Stimulated activated naive B cell treated with anti-CD40 and anti-IgM and Interleukin-4, amounts not matched to agents 10 μg/mL and 1 μg/mL and 100 μg/mL, for 72 hours (primary cell): ENCODE measurements around the gene FOXQ1.
"Not testable (repeated sequence)": the region's sequence is repeated elsewhere in the genome, so short reads cannot be mapped to it uniquely, and the experiment has no call there.

Source experiments
- ATAC-seq, 2 donors: fragments of 150-1000 bp; cut with Tn5 transposase; replicated peaks; 2 replicates each; pipeline ENCODE4 v1.10.0; 2021; ENCODE audit warnings: moderate library complexity in 1 of 2
- DNase-seq: peaks from one replicate; pipeline ENCODE4 v3.0.0; 2021
- H3K27ac Mint-ChIP-seq: one replicate; pipeline ENCODE4 v1.8.0; 2022; ENCODE audit warnings: mild to moderate bottlenecking, mixed read lengths
- H3K27me3 Mint-ChIP-seq, 2 donors: one replicate each; pipeline ENCODE4 v1.8.0; 2022; ENCODE audit warnings: mixed read lengths in 2 of 2
- H3K36me3 Mint-ChIP-seq, 2 donors: one replicate each; pipeline ENCODE4 v1.8.0; 2022; ENCODE audit warnings: mixed read lengths in 2 of 2, mild to moderate bottlenecking in 1 of 2
- H3K4me1 Mint-ChIP-seq, 2 donors: one replicate each; pipeline ENCODE4 v1.8.0; 2022; ENCODE audit warnings: mixed read lengths in 2 of 2, mild to moderate bottlenecking in 1 of 2
- H3K4me3 Mint-ChIP-seq, 2 donors: one replicate each; pipeline ENCODE4 v1.8.0; 2022; ENCODE audit warnings: mild to moderate bottlenecking in 2 of 2, mixed read lengths in 2 of 2, moderate library complexity in 1 of 2
- H3K9me3 Mint-ChIP-seq, 2 donors: one replicate each; pipeline ENCODE4 v1.8.0; 2022; ENCODE audit warnings: mixed read lengths in 2 of 2, mild to moderate bottlenecking in 1 of 2

The FOXQ1 gene

DNA sequence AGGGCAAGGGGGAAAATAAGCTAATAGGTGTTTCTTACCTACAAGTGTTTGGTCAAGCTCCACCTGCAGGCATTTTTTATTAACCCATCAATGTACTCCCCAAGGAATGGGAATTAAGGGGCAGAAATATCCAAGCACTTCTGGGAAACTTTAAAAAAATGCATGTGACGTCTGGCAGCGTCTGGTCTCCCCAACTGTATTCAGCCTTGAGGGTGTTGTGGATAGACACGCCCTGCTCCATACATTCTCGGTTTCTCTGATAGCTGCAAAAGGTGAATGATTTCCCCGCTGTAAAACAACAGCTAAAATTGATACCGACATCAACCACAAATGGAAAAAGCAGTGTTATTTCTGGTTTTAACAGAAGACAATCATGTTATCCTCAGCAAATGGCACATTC is 2.5 kb upstream of the FOXQ1 start:
- H3K27me3 Mint-ChIP-seq = peaks cover 59 to 66% of the 10 kb centered on the region in 2 donors
- no peak overlapping the region for H3K4me3 Mint-ChIP-seq
- H3K36me3 Mint-ChIP-seq = peaks cover 4 to 9% of the 10 kb centered on the region in 2 donors
- ATAC-seq (no peak), DNase-seq (no peak)
- H3K9me3 Mint-ChIP-seq = peaks cover 7 to 13% of the 10 kb centered on the region in 2 donors
- no peak overlapping the region for H3K27ac Mint-ChIP-seq
- peaks cover 15 to 29% of the 10 kb centered on the region in 2 donors for H3K4me1 Mint-ChIP-seq

DNA sequence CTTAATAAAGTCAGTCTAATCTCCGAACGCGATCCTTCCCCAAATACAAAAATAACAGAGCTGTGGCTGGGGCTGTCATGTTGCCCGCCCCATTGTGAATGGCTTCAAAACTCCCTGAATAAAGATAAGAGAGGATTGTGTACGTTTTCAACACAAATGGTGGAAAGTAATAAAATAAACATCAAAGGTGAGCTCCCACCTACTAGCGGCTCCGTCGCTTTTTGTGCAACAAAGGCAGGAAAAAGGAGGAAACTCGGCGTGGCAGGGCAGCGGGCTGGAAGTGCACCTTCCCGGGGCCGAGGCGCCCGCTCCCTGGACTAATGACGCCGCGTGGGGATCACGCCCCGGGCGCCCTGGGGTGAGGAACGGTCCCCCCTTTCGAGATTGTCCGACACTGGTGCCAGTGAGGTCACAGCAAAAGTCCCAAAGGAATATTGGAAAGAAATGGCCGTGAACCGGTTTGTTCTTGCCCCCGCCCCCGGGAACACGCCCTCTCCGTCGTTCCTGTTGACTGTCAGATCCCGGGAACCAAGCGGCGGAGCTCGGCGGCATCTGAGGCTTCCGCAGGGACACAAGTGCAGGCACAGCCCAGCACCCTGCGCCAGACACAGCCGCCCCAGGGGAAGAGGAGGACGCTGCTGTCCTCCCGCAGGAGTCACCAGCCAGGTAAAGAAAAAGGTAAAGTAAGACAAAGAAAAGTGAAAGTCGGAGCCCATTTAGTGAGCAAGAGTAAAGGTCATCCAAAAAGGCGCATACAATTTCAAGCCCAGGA is 1.1 kb upstream of the FOXQ1 start:
- H3K4me1 Mint-ChIP-seq = peaks cover 19 to 37% of the 10 kb centered on the region in 2 donors
- H3K27me3 Mint-ChIP-seq = peaks cover 66 to 75% of the 10 kb centered on the region in 2 donors
- H3K27ac Mint-ChIP-seq = peak overlapping the region; percentile 84
- H3K4me3 Mint-ChIP-seq = peak overlapping the region; percentile 78 to 89
- H3K36me3 Mint-ChIP-seq = peaks cover 4 to 9% of the 10 kb centered on the region in 2 donors
- no peak for DNase-seq
- peaks cover 4 to 9% of the 10 kb centered on the region in 2 donors for H3K9me3 Mint-ChIP-seq
- ATAC-seq = no peak

DNA sequence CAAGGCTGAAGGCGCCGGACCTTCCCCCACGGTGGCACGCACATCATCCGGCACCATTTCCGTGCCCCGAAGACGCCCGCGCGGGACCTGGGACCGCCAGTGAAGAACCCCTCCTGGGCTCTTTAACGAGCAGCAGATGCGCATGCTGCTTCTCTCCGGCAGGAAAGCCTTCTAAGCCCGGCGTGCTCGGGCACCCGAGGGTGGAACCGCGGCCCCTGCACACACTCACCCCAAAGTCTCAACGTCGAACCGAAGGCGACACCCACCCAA is 240 bp downstream of the FOXQ1 start:
- DNase-seq (no peak), ATAC-seq (no peak)
- Mint-ChIP-seq H3K36me3 (peaks cover 4 to 9% of the 10 kb centered on the region in 2 donors), H3K4me1 (peaks cover 23 to 43% of the 10 kb centered on the region in 2 donors), H3K4me3 (peak overlapping the region; percentile 78 to 83), H3K27me3 (peaks cover 63 to 68% of the 10 kb centered on the region in 2 donors), H3K9me3 (peaks cover 0 to 4% of the 10 kb centered on the region in 2 donors), H3K27ac (peak overlapping the region; percentile 89)

DNA sequence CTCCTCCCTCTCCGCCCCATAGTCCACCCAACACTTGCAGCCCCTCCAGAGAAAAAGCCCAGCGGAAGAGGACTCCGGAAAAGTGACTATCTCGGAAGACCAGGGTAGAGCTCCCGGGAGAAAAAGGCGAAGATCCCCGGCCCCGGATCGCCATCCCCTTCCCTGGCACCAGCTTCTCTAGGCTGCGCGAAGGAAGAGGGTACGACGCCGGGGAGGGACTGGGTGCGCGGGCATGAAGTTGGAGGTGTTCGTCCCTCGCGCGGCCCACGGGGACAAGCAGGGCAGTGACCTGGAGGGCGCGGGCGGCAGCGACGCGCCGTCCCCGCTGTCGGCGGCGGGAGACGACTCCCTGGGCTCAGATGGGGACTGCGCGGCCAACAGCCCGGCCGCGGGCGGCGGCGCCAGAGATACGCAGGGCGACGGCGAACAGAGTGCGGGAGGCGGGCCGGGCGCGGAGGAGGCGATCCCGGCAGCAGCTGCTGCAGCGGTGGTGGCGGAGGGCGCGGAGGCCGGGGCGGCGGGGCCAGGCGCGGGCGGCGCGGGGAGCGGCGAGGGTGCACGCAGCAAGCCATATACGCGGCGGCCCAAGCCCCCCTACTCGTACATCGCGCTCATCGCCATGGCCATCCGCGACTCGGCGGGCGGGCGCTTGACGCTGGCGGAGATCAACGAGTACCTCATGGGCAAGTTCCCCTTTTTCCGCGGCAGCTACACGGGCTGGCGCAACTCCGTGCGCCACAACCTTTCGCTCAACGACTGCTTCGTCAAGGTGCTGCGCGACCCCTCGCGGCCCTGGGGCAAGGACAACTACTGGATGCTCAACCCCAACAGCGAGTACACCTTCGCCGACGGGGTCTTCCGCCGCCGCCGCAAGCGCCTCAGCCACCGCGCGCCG is 822 bp downstream of the FOXQ1 start:
- ATAC-seq (peak; percentile 41 to 72), DNase-seq (peak; percentile 39)
- H3K27me3 Mint-ChIP-seq = peaks cover 63 to 72% of the 10 kb centered on the region in 2 donors
- H3K4me3 Mint-ChIP-seq = peak overlapping the region; percentile 78 to 83
- H3K4me1 Mint-ChIP-seq = peaks cover 23 to 43% of the 10 kb centered on the region in 2 donors
- peak overlapping the region; percentile 89 for H3K27ac Mint-ChIP-seq
- H3K36me3 Mint-ChIP-seq = peaks cover 4 to 10% of the 10 kb centered on the region in 2 donors
- H3K9me3 Mint-ChIP-seq = peaks cover 0 to 4% of the 10 kb centered on the region in 2 donors

DNA sequence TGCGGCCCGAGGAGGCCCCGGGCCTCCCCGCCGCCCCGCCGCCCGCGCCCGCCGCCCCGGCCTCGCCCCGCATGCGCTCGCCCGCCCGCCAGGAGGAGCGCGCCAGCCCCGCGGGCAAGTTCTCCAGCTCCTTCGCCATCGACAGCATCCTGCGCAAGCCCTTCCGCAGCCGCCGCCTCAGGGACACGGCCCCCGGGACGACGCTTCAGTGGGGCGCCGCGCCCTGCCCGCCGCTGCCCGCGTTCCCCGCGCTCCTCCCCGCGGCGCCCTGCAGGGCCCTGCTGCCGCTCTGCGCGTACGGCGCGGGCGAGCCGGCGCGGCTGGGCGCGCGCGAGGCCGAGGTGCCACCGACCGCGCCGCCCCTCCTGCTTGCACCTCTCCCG is 1.5 kb downstream of the FOXQ1 start:
- Mint-ChIP-seq H3K27me3 (peaks cover 63 to 72% of the 10 kb centered on the region in 2 donors), H3K4me3 (peak overlapping the region in 1 of 2 donors; percentile 61), H3K9me3 (peaks cover 0 to 4% of the 10 kb centered on the region in 2 donors), H3K27ac (no peak overlapping the region), H3K4me1 (peaks cover 23 to 43% of the 10 kb centered on the region in 2 donors), H3K36me3 (peaks cover 4 to 14% of the 10 kb centered on the region in 2 donors)
- DNase-seq = no peak
- ATAC-seq = no peak

DNA sequence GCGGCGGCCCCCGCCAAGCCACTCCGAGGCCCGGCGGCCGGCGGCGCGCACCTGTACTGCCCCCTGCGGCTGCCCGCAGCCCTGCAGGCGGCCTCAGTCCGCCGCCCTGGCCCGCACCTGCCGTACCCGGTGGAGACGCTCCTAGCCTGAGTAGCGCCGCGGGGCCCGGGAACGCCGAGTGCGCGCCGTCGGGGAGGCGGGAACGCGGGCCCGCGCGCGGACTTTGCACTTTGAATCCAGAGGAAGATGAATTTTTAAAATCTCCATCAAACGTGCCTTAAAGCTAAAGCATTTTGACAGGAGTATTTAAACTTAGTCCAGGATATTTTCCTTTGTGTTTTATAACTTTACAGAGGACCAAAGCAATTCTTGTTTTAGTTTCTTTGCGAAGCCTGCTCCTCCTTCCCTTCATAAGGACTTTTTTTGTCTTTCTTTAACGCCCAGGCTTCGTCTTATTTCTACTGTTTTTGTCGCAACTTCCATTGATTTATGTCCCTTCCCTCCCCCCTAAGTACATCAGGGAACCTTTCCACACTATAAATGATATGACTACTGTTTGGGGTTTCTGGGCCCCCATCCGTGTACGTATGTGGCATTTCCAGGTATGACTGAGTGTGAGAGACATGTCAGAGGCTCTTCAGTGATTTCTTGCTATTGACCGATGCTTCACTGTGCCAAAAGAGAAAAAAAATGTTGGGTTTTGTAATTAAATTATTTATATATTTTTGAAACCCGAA is 2.0 kb downstream of the FOXQ1 start:
- H3K27ac Mint-ChIP-seq = peak overlapping the region; percentile 87
- H3K27me3 Mint-ChIP-seq = peaks cover 60 to 68% of the 10 kb centered on the region in 2 donors
- ATAC-seq (peak; percentile 34 to 56), DNase-seq (no peak)
- peaks cover 23 to 43% of the 10 kb centered on the region in 2 donors for H3K4me1 Mint-ChIP-seq
- H3K4me3 Mint-ChIP-seq = peak overlapping the region; percentile 61 to 72
- peaks cover 0 to 4% of the 10 kb centered on the region in 2 donors for H3K9me3 Mint-ChIP-seq
- H3K36me3 Mint-ChIP-seq = peaks cover 4 to 14% of the 10 kb centered on the region in 2 donors

DNA sequence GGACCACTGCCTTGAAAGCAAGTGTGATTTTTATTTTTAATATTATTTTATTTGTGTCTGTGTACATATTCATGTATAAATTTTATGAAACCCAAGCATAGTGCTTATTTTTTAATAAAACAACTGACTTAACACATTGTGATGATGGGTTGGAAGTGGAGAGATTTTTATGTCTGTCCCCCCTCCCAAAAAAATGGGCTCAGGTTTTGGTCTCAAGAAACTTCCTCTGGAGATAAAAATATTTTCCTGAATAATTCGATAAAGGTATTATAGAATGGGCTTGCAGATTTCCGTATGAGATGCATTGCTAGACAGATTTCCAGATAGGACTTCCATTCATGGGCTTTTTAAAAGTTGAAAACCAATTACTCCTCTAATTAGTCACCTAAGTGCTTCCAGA is 2.7 kb downstream of the FOXQ1 start:
- peaks cover 23 to 43% of the 10 kb centered on the region in 2 donors for H3K4me1 Mint-ChIP-seq
- no peak for ATAC-seq
- H3K27me3 Mint-ChIP-seq = peaks cover 55 to 61% of the 10 kb centered on the region in 2 donors
- peaks cover 0 to 4% of the 10 kb centered on the region in 2 donors for H3K9me3 Mint-ChIP-seq
- DNase-seq = no peak
- no peak overlapping the region for H3K27ac Mint-ChIP-seq
- H3K4me3 Mint-ChIP-seq = no peak overlapping the region
- H3K36me3 Mint-ChIP-seq = peaks cover 4 to 14% of the 10 kb centered on the region in 2 donors

DNA sequence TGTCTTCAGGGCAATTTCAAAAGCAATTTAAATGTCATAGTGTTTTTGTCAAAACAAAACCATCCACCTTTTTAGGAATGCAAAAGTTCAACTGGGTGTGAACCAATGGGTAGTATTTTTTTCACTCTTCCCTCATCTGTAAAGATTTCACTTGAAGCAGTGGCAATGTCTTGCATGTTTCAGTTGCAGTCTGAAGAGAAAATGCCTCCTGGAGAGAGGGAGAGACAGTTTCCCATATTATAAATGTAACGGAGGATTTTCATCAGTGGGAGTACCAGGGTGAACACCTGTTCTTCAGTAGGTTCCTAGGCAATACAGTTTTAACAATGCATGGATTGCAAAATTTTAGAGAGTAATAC is 3.3 kb downstream of the FOXQ1 start:
- Mint-ChIP-seq H3K27me3 (peaks cover 49 to 55% of the 10 kb centered on the region in 2 donors), H3K4me3 (no peak overlapping the region), H3K36me3 (peaks cover 4 to 14% of the 10 kb centered on the region in 2 donors), H3K9me3 (peaks cover 0 to 4% of the 10 kb centered on the region in 2 donors), H3K4me1 (peaks cover 23 to 43% of the 10 kb centered on the region in 2 donors), H3K27ac (no peak overlapping the region)
- ATAC-seq (no peak), DNase-seq (no peak)

DNA sequence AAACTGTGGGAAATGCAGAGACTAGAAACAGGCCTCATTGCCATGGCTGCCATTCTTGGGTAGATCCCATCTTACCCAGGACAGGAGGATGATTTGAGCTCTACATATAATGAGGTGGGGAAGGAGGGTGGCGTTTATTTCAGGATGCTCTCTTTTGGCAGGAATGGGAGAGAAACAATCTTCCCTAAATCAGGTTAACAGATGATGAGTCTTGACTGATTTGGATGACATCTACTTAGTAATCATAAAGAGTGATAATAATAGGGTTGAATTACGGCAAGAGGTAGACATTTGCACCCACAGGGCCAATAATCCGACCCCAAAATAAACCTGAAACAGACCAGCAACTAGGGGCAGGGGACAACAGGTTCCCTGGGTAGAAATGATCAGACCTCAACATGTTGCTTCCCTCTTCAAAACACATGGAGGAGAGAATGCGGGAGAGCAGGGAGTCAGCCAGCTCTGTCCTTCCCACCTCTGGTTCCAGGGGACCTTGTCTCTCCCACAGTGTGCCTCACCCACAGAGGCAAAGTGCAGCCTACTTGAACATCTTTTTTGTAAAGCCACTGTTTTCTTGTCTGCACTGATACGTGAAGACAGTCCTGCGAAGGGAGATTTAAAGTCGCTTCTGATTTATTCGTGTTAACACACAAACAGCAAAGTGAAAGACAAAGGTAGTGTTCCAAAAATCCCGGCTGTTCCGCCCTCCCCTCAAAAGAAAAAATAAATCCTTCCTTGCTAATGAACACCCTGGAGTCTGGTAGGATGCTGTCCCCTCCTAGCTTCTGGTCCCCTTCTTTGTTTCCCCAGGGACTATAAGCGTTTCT is 3.9 kb downstream of the FOXQ1 start:
- H3K4me3 Mint-ChIP-seq = peak overlapping the region in 1 of 2 donors; percentile 67
- no peak overlapping the region for H3K27ac Mint-ChIP-seq
- peaks cover 43 to 49% of the 10 kb centered on the region in 2 donors for H3K27me3 Mint-ChIP-seq
- H3K36me3 Mint-ChIP-seq = peaks cover 4 to 14% of the 10 kb centered on the region in 2 donors
- peaks cover 0 to 4% of the 10 kb centered on the region in 2 donors for H3K9me3 Mint-ChIP-seq
- no peak for ATAC-seq
- peaks cover 19 to 37% of the 10 kb centered on the region in 2 donors for H3K4me1 Mint-ChIP-seq
- no peak for DNase-seq

DNA sequence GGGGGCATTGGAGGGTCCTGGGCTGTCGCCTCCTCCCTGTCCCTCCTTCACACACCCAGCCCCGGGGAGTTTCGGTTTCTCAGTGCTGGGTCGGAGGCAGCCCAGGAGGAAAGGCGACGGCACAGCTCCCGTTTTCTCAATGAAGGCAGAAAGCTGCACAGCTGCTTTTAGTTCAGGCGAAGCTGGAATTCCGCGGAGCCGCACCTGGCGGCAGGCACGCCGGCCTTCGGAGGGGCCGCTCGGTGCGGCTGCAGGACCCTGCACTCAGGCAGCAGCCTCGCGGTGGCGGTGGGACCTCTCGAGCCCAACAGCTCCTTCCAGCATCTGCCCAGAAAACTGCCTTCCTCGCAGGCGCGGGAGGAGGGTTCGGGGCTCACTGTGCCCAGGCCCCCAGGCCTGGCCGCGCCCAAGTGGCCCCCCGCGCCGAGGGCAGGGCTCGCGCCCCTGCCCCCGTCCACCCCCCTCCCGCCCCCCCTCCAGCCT is 4.6 kb downstream of the FOXQ1 start:
- no peak for DNase-seq
- no peak for ATAC-seq
- Mint-ChIP-seq H3K4me3 (peak overlapping the region; percentile 32 to 72), H3K27ac (no peak overlapping the region), H3K27me3 (peaks cover 37 to 43% of the 10 kb centered on the region in 2 donors), H3K36me3 (peaks cover 4 to 14% of the 10 kb centered on the region in 2 donors), H3K9me3 (peaks cover 0 to 4% of the 10 kb centered on the region in 2 donors), H3K4me1 (peaks cover 14 to 29% of the 10 kb centered on the region in 2 donors)

DNA sequence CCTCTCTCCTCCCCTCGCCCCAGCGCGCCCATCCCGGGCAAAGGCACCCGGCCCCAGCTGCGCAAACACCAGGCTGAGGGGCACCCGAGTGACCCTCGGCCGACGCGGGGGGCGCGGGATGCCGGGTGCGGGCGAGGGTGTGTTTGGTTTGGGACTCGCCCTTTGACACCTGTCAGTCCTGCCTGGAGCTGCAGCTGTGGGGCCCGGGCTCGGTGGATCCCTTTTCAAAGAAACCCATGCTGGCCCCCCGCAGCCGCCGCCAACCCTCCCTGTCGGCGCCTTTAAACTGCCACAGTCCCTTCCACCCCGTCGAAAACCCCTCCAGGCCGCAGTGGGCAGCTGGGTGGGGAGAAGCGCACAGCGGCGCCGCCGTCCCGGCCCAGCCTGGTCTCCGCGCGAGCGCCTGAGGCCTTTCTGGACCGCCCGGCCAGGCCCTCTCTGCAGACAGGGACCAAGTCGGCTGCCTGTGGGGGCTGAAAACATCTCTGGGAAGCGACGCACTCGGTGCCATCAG is 5.5 kb downstream of the FOXQ1 start:
- Mint-ChIP-seq H3K4me1 (peaks cover 11 to 24% of the 10 kb centered on the region in 2 donors), H3K27me3 (peaks cover 40 to 45% of the 10 kb centered on the region in 2 donors), H3K4me3 (peak overlapping the region in 1 of 2 donors; percentile 47), H3K36me3 (peaks cover 1 to 10% of the 10 kb centered on the region in 2 donors), H3K27ac (peak overlapping the region; percentile 59), H3K9me3 (peaks cover 0 to 4% of the 10 kb centered on the region in 2 donors)
- no peak for DNase-seq
- no peak for ATAC-seq

DNA sequence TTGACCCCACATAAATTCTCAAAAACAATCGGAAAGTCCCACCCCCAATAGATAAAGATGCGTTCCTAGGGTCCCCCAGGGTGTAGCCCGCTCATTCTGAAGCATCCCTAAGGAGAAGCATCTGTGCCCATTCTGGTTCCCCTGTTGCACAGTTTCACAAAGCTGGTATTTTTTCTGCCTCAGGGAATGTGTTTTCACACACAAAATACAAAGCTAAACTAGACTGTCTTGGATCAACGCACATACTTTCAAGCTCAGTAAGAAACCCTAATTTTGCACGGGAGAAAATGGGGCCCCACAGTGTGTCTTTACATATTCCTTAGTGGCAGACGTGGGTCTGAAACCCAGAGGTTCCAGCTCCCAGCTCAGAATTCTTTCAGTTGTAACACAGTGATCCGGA is 6.1 kb downstream of the FOXQ1 start:
- H3K27ac Mint-ChIP-seq = peak overlapping the region; percentile 80

DNA sequence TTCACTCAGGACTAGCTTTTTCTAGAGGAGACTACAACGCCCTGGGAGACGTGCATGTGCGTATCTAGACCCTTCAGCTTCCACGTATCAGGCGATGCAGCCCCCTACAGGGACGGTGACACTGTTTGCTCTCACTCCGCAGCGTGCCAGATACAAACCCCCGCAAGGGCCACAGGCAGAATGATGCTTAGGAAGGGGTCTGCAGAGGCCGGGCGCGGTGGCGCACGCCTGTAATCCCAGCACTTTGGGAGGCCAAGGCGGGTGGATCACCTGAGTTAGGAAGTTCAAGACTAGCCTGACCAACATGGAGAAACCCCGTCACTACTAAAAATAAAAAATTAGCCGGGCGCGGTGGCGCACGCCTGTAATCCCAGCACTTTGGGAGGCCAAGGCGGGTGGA is 6.7 kb downstream of the FOXQ1 start:
- not testable (repeated sequence) for H3K27ac Mint-ChIP-seq, H3K9me3 Mint-ChIP-seq, H3K4me3 Mint-ChIP-seq, ATAC-seq, DNase-seq, H3K36me3 Mint-ChIP-seq
- H3K4me1 Mint-ChIP-seq = peaks cover 10 to 21% of the 10 kb centered on the region in 2 donors
- H3K27me3 Mint-ChIP-seq = peaks cover 46 to 49% of the 10 kb centered on the region in 2 donors

More for the DNA sequence above, 6.1 kb downstream of the FOXQ1 start:
- Mint-ChIP-seq H3K36me3 (peaks cover 0 to 9% of the 10 kb centered on the region in 2 donors), H3K4me3 (peak overlapping the region; percentile 12 to 52), H3K27me3 (peaks cover 43 to 48% of the 10 kb centered on the region in 2 donors), H3K9me3 (peaks cover 0 to 4% of the 10 kb centered on the region in 2 donors), H3K4me1 (peaks cover 10 to 21% of the 10 kb centered on the region in 2 donors)
- no peak for DNase-seq
- no peak for ATAC-seq
